Nephron (organoid): ENCODE results near the gene JAGN1.
"Not testable (repeated sequence)": the region's sequence is repeated elsewhere in the genome, so short reads cannot be mapped to it uniquely, and the experiment has no call there.

Experiments used
- H3K27ac Mint-ChIP-seq, 3 experiments: 2 replicates each; pipeline ENCODE4 v1.8.0; 2020; ENCODE audit warnings: mixed read lengths in 3 of 3, mild to moderate bottlenecking in 2 of 3, moderate library complexity in 1 of 3
- H3K27me3 Mint-ChIP-seq: 2 replicates; pipeline ENCODE4 v1.8.0; 2021; ENCODE audit warnings: low read depth, mild to moderate bottlenecking, moderate library complexity, mixed read lengths
- H3K36me3 Mint-ChIP-seq: 2 replicates; pipeline ENCODE4 v1.8.0; 2020; ENCODE audit warnings: low read depth, mixed read lengths
- H3K4me1 Mint-ChIP-seq: 2 replicates; pipeline ENCODE4 v1.8.0; 2020; ENCODE audit warnings: mixed read lengths
- H3K4me3 Mint-ChIP-seq, 3 experiments: 2 replicates each; pipeline ENCODE4 v1.8.0; 2020; ENCODE audit warnings: mild to moderate bottlenecking in 3 of 3, mixed read lengths in 3 of 3, moderate library complexity in 2 of 3
- H3K9me3 Mint-ChIP-seq: 2 replicates; pipeline ENCODE4 v1.8.0; 2020; ENCODE audit warnings: mixed read lengths
- CTCF ChIP-seq, 3 experiments: fragments of 200-600 bp; sonication (generic); IDR thresholded peaks; one replicate each; pipeline ENCODE4 v1.5.0; 2021; ENCODE audit warnings: antibody characterized with exemption in 3 of 3; ENCODE audit not compliant: unreplicated experiment in 3 of 3

The JAGN1 gene

GRCh38 chr3:9861201-9861600 lies 29.2 kb upstream of the JAGN1 start:
- Mint-ChIP-seq H3K4me1 (peaks cover 17% of the 10 kb centered on the region), H3K27me3 (no peaks in the 10 kb centered on the region), H3K4me3 (no peak overlapping the region), H3K9me3 (no peaks in the 10 kb centered on the region), H3K27ac (no peak overlapping the region), H3K36me3 (no peaks in the 10 kb centered on the region)
- no peak for TF ChIP-seq CTCF (IDR thresholded peaks at IDR 0.05; ENCODE audit: unreplicated experiment in 3 of 3)

GRCh38 chr3:9861626-9862130 lies 28.7 kb upstream of the JAGN1 start:
- Mint-ChIP-seq H3K36me3 (no peaks in the 10 kb centered on the region), H3K9me3 (no peaks in the 10 kb centered on the region), H3K27me3 (no peaks in the 10 kb centered on the region), H3K4me1 (peaks cover 22% of the 10 kb centered on the region), H3K4me3 (no peak overlapping the region), H3K27ac (peak overlapping the region; percentile 43 to 63 (median 56))
- TF ChIP-seq CTCF (IDR thresholded peaks at IDR 0.05; ENCODE audit: unreplicated experiment in 3 of 3) = no peak

GRCh38 chr3:9862391-9863057 lies 27.9 kb upstream of the JAGN1 start:
- H3K4me1 Mint-ChIP-seq = peaks cover 26% of the 10 kb centered on the region
- peak overlapping the region in 2 of 3 experiments; percentile 59 to 64 for H3K4me3 Mint-ChIP-seq
- no peaks in the 10 kb centered on the region for H3K36me3 Mint-ChIP-seq
- peak; percentile 16 to 38 (median 25) for TF ChIP-seq CTCF (IDR thresholded peaks at IDR 0.05; ENCODE audit: unreplicated experiment in 3 of 3)
- peak overlapping the region in 2 of 3 experiments; percentile 43 to 63 for H3K27ac Mint-ChIP-seq
- no peaks in the 10 kb centered on the region for H3K9me3 Mint-ChIP-seq
- H3K27me3 Mint-ChIP-seq = no peaks in the 10 kb centered on the region

- Mint-ChIP-seq H3K36me3 (no peaks in the 10 kb centered on the region), H3K27me3 (no peaks in the 10 kb centered on the region), H3K27ac (peak overlapping the region; percentile 70 to 99 (median 98)), H3K4me3 (no peak overlapping the region), H3K4me1 (peaks cover 30% of the 10 kb centered on the region), H3K9me3 (no peaks in the 10 kb centered on the region)
- TF ChIP-seq CTCF (IDR thresholded peaks at IDR 0.05; ENCODE audit: unreplicated experiment in 3 of 3) = no peak
Measured at GRCh38 chr3:9863058-9863772, 27.2 kb upstream of the JAGN1 start.

- H3K9me3 Mint-ChIP-seq = no peaks in the 10 kb centered on the region
- peaks cover 32% of the 10 kb centered on the region for H3K4me1 Mint-ChIP-seq
- H3K36me3 Mint-ChIP-seq = no peaks in the 10 kb centered on the region
- peak overlapping the region; percentile 32 to 53 (median 42) for H3K4me3 Mint-ChIP-seq
- TF ChIP-seq CTCF (IDR thresholded peaks at IDR 0.05; ENCODE audit: unreplicated experiment in 3 of 3) = no peak
- H3K27ac Mint-ChIP-seq = peak overlapping the region; percentile 98 to 99 (median 98)
- H3K27me3 Mint-ChIP-seq = no peaks in the 10 kb centered on the region
Measured at GRCh38 chr3:9864200-9864927, 26.0 kb upstream of the JAGN1 start.

- H3K27me3 Mint-ChIP-seq = not testable (repeated sequence)
Measured at GRCh38 chr3:9865125-9865637, 25.2 kb upstream of the JAGN1 start.

More at GRCh38 chr3:9865125-9865637, 25.2 kb upstream of the JAGN1 start:
- H3K4me3 Mint-ChIP-seq, H3K36me3 Mint-ChIP-seq, H3K9me3 Mint-ChIP-seq: not testable (repeated sequence)
- Mint-ChIP-seq H3K4me1 (peaks cover 32% of the 10 kb centered on the region), H3K27ac (peak overlapping the region; percentile 98 to 99 (median 98))
